Stomach (tissue), 4 donors: Measurements from ENCODE around the gene CATSPER1.

Experiments
- CTCF ChIP-seq, 7 experiments: fragments of 450-650 bp in 4 of 7; fragments of 200-600 bp in 3 of 7; sonication (generic) in 3 of 7; IDR thresholded peaks; one replicate each; pipeline ENCODE4 v1.5.1; 2016 to 2019; ENCODE audit warnings: antibody characterized with exemption in 7 of 7, control low read depth in 2 of 7, mild to moderate bottlenecking in 1 of 7
- POLR2A ChIP-seq, 4 donors: fragments of 450-650 bp; IDR thresholded peaks; one replicate each; pipeline ENCODE4 v1.6.1; 2016; ENCODE audit warnings: antibody characterized with exemption in 4 of 4, control low read depth in 2 of 4, mild to moderate bottlenecking in 1 of 4, moderate library complexity in 1 of 4

GRCh38 chr11:66008468-66009101 lies 17.7 kb downstream of the CATSPER1 start:
- TF ChIP-seq POLR2A (IDR thresholded peaks at IDR 0.05) (no peak), CTCF (IDR thresholded peaks at IDR 0.05) (no peak)
